H54 (cell line): ENCODE results near the gene BTBD7.
"Not testable (repeated sequence)": the region's sequence is repeated elsewhere in the genome, so short reads cannot be mapped to it uniquely, and the experiment has no call there.

Experiments
- DNase-seq: peaks from one replicate; pipeline ENCODE4 v3.0.0; 2011; ENCODE audit warnings: low spot score, mixed read lengths; ENCODE audit not compliant: insufficient read length
- FAIRE-seq: peaks from 3 replicates; lab custom pipeline; 2011; peaks lifted over from hg19 to GRCh38; lab: Jason Lieb, UNC
- POLR2A ChIP-seq: IDR thresholded peaks from 2 replicates; pipeline ENCODE4 v1.6.1; 2011; ENCODE audit warnings: low read depth, mild to moderate bottlenecking, low read length

BTBD7 gene

GRCh38 chr14:93332853-93333630 is at the start of gene BTBD7:
BTBD7 (minus strand) TSS chr14:93333036; CDS start chr14:93296051, 36,985 bp downstream.
- DNase-seq (peak; percentile 95), FAIRE-seq (peak; percentile 90)
- peak; percentile 44; the same call in 1 of the 2 replicates for TF ChIP-seq POLR2A

GRCh38 chr14:93381644-93382043 is 48.8 kb upstream of the BTBD7 start:
- no peak for DNase-seq
- FAIRE-seq: no peak
- no peak for TF ChIP-seq POLR2A

- TF ChIP-seq POLR2A: no peak
- FAIRE-seq (no peak), DNase-seq (no peak)
These were observed 47.0 kb upstream of the BTBD7 start for GRCh38 chr14:93379831-93380230.

GRCh38 chr14:93375673-93376156 is 42.9 kb upstream of the BTBD7 start:
- no peak for TF ChIP-seq POLR2A
- no peak for DNase-seq
- FAIRE-seq: no peak

GRCh38 chr14:93369713-93370266 is 37.0 kb upstream of the BTBD7 start:
- DNase-seq: no peak
- no peak for FAIRE-seq
- no peak for TF ChIP-seq POLR2A

GRCh38 chr14:93368996-93369712 is 36.3 kb upstream of the BTBD7 start:
- DNase-seq (no peak), FAIRE-seq (no peak)
- no peak for TF ChIP-seq POLR2A

- FAIRE-seq, DNase-seq: not testable (repeated sequence)
These were observed 22.0 kb upstream of the BTBD7 start for GRCh38 chr14:93354873-93355272.

- DNase-seq (no peak), FAIRE-seq (no peak)
- no peak for TF ChIP-seq POLR2A
These were observed 15.5 kb upstream of the BTBD7 start for GRCh38 chr14:93348292-93348691.

- DNase-seq (no peak), FAIRE-seq (no peak)
These were observed 15.0 kb upstream of the BTBD7 start for GRCh38 chr14:93347850-93348249.

GRCh38 chr14:93346926-93347721 is 14.3 kb upstream of the BTBD7 start, which contains the start of gene COX8C:
COX8C (plus strand) TSS chr14:93347182; CDS start chr14:93347269, 87 bp downstream.
- TF ChIP-seq POLR2A: no peak
- no peak for DNase-seq
- no peak for FAIRE-seq

More at GRCh38 chr14:93347850-93348249, 15.0 kb upstream of the BTBD7 start:
- no peak for TF ChIP-seq POLR2A

- DNase-seq: no peak
- TF ChIP-seq POLR2A: no peak
- FAIRE-seq: no peak
These were observed 11.0 kb upstream of the BTBD7 start for GRCh38 chr14:93343797-93344196.

- no peak for TF ChIP-seq POLR2A
- no peak for DNase-seq
- FAIRE-seq: no peak
These were observed 10.4 kb upstream of the BTBD7 start for GRCh38 chr14:93343266-93343665.

GRCh38 chr14:93337884-93338283 is 5.0 kb upstream of the BTBD7 start:
- FAIRE-seq: no peak
- TF ChIP-seq POLR2A: no peak
- no peak for DNase-seq

GRCh38 chr14:93337143-93337753 is 4.4 kb upstream of the BTBD7 start:
- no peak for TF ChIP-seq POLR2A
- no peak for FAIRE-seq
- DNase-seq: no peak
